Loucy (cell line): ENCODE data around the gene FRRS1.
A peak's percentile ranks its signal among the peaks of the same experiment; 100 is the strongest.

Source experiments
- H2AFZ ChIP-seq: fragments of 200-600 bp; sonication (generic); 2 replicates; pipeline ENCODE4 v1.6.0; 2016; ENCODE audit warnings: antibody characterized with exemption, mild to moderate bottlenecking, low read length, moderate library complexity
- H3F3A ChIP-seq: fragments of 200-600 bp; 2 replicates; pipeline ENCODE4 v1.6.0; 2016; ENCODE audit warnings: antibody characterized with exemption, low read depth, mild to moderate bottlenecking
- H3K27me3 ChIP-seq: fragments of 200-600 bp; sonication (generic); 2 replicates; pipeline ENCODE4 v1.6.1; 2014; ENCODE audit warnings: low read length, mild to moderate bottlenecking; ENCODE audit not compliant: insufficient read depth, poor library complexity, severe bottlenecking
- H3K36me3 ChIP-seq: fragments of 200-600 bp; sonication (generic); 2 replicates; pipeline ENCODE4 v1.6.1; 2016; ENCODE audit warnings: low read length; ENCODE audit not compliant: insufficient read depth
- H3K4me1 ChIP-seq: fragments of 200-600 bp; sonication (generic); 2 replicates; pipeline ENCODE4 v1.5.1; 2014; ENCODE audit warnings: low read length, mild to moderate bottlenecking; ENCODE audit not compliant: insufficient read depth, poor library complexity, severe bottlenecking
- H3K4me2 ChIP-seq: fragments of 200-600 bp; sonication (generic); 2 replicates; pipeline ENCODE4 v1.6.0; 2014; ENCODE audit warnings: antibody characterized with exemption, low read length, low read depth, mild to moderate bottlenecking; ENCODE audit not compliant: poor library complexity, severe bottlenecking
- H3K4me3 ChIP-seq: fragments of 200-600 bp; sonication (generic); 2 replicates; pipeline ENCODE4 v1.5.1; 2014; ENCODE audit warnings: low read length, mild to moderate bottlenecking, mixed read lengths; ENCODE audit not compliant: poor library complexity, severe bottlenecking
- H3K79me2 ChIP-seq: fragments of 200-600 bp; sonication (generic); 2 replicates; pipeline ENCODE4 v1.6.1; 2014; ENCODE audit warnings: low read length; ENCODE audit not compliant: insufficient read depth
- H3K9ac ChIP-seq: fragments of 200-600 bp; sonication (generic); 2 replicates; pipeline ENCODE4 v1.6.0; 2014; ENCODE audit warnings: mild to moderate bottlenecking, low read depth, low read length, moderate library complexity; ENCODE audit not compliant: poor library complexity, severe bottlenecking
- H3K9me2 ChIP-seq: fragments of 200-600 bp; sonication (generic); replicated peaks from 2 replicates; pipeline ENCODE4 v1.6.1; 2016; ENCODE audit warnings: low read depth, low read length, mixed read lengths
- H3K9me3 ChIP-seq: fragments of 200-600 bp; sonication (generic); 2 replicates; pipeline ENCODE4 v1.6.1; 2014; ENCODE audit warnings: mild to moderate bottlenecking, antibody characterized with exemption, low read length, low read depth; ENCODE audit not compliant: insufficient read depth
- H4K20me1 ChIP-seq: fragments of 200-600 bp; sonication (generic); 2 replicates; pipeline ENCODE4 v1.6.0; 2014; ENCODE audit warnings: antibody characterized with exemption, low read length, mild to moderate bottlenecking; ENCODE audit not compliant: insufficient read depth, poor library complexity, severe bottlenecking
- EZH2phosphoT487 ChIP-seq: fragments of 200-600 bp; IDR thresholded peaks from 2 replicates; pipeline ENCODE4 v1.6.1; 2018; ENCODE audit warnings: antibody characterized with exemption, mild to moderate bottlenecking, moderate library complexity, borderline replicate concordance
- TF ChIP-seq, protein P1 (sequence below): fragments of 200-600 bp; sonication (generic); conservative IDR thresholded peaks from 2 replicates; pipeline ENCODE4 v1.5.1; 2014; ENCODE audit warnings: mild to moderate bottlenecking, antibody characterized with exemption, low read length

Gene FRRS1

GRCh38 chr1:99751877-99752504, 14.4 kb downstream of the FRRS1 start:
- no peaks in the 10 kb centered on the region for H3K36me3 ChIP-seq
- no peak overlapping the region for H3K4me3 ChIP-seq
- H3K9me3 ChIP-seq: no peaks in the 10 kb centered on the region
- TF ChIP-seq, protein P1, sequence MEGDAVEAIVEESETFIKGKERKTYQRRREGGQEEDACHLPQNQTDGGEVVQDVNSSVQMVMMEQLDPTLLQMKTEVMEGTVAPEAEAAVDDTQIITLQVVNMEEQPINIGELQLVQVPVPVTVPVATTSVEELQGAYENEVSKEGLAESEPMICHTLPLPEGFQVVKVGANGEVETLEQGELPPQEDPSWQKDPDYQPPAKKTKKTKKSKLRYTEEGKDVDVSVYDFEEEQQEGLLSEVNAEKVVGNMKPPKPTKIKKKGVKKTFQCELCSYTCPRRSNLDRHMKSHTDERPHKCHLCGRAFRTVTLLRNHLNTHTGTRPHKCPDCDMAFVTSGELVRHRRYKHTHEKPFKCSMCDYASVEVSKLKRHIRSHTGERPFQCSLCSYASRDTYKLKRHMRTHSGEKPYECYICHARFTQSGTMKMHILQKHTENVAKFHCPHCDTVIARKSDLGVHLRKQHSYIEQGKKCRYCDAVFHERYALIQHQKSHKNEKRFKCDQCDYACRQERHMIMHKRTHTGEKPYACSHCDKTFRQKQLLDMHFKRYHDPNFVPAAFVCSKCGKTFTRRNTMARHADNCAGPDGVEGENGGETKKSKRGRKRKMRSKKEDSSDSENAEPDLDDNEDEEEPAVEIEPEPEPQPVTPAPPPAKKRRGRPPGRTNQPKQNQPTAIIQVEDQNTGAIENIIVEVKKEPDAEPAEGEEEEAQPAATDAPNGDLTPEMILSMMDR: no peak
- no peak for TF ChIP-seq EZH2phosphoT487
- H3K9me2 ChIP-seq: no peaks in the 10 kb centered on the region
- H3K4me2 ChIP-seq: peak overlapping the region; percentile 25
- H2AFZ ChIP-seq: no peak overlapping the region
- H3K4me1 ChIP-seq: peaks cover 18% of the 10 kb centered on the region
- peaks cover 3% of the 10 kb centered on the region; the same call in 1 of the 2 replicates for H3K79me2 ChIP-seq
- H3K27me3 ChIP-seq: no peaks in the 10 kb centered on the region
- H3F3A ChIP-seq: no peaks in the 10 kb centered on the region
- no peaks in the 10 kb centered on the region for H4K20me1 ChIP-seq
- H3K9ac ChIP-seq: no peak overlapping the region

- Histone ChIP-seq H3K4me2 (no peak overlapping the region), H3K79me2 (peaks cover 3% of the 10 kb centered on the region; the same call in 1 of the 2 replicates), H3K9me2 (no peaks in the 10 kb centered on the region), H3F3A (no peaks in the 10 kb centered on the region), H3K9me3 (no peaks in the 10 kb centered on the region), H3K9ac (no peak overlapping the region), H3K4me1 (peaks cover 18% of the 10 kb centered on the region), H3K27me3 (no peaks in the 10 kb centered on the region), H4K20me1 (no peaks in the 10 kb centered on the region), H3K4me3 (no peak overlapping the region), H3K36me3 (no peaks in the 10 kb centered on the region), H2AFZ (no peak overlapping the region)
- TF ChIP-seq, protein P1: no peak
- no peak for TF ChIP-seq EZH2phosphoT487
These were observed 16.7 kb downstream of the FRRS1 start for GRCh38 chr1:99749504-99750347.

DNA sequence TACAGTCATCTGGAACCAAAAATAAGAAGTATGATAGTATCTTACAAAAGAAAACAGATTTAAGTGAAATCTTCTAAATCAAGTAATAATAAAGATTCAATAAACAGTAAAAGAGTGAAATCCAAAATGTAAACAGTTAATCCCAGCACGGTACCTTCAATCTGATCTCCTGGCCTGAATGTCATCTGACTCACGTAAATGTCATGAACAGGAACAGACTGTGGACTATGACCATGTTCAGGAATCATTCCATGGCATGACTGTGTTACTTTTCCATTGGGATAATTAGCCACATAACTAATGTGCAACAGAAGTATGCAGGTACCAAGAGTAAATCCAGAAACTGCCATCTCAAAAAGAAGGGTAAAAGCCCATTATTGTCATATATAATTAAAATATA, 18.0 kb downstream of the FRRS1 start:
- H3K4me3 ChIP-seq: no peak overlapping the region
- H3K27me3 ChIP-seq: no peaks in the 10 kb centered on the region
- no peak overlapping the region for H2AFZ ChIP-seq
- no peaks in the 10 kb centered on the region for H3K9me3 ChIP-seq
- no peaks in the 10 kb centered on the region for H3F3A ChIP-seq
- peaks cover 18% of the 10 kb centered on the region for H3K4me1 ChIP-seq
- TF ChIP-seq EZH2phosphoT487: no peak
- TF ChIP-seq, protein P1: no peak
- H3K9ac ChIP-seq: no peak overlapping the region
- H3K36me3 ChIP-seq: no peaks in the 10 kb centered on the region
- no peaks in the 10 kb centered on the region for H4K20me1 ChIP-seq
- H3K9me2 ChIP-seq: no peaks in the 10 kb centered on the region
- H3K4me2 ChIP-seq: no peak overlapping the region
- peaks cover 3% of the 10 kb centered on the region; the same call in 1 of the 2 replicates for H3K79me2 ChIP-seq
